GM06990 (cell line): ENCODE results near the gene UPB1.
"Not testable (repeated sequence)": the region's sequence is repeated elsewhere in the genome, so short reads cannot be mapped to it uniquely, and the experiment has no call there.

Experiments
- DNase-seq: peaks from one replicate; pipeline ENCODE4 v3.0.0-alpha.2; 2011; ENCODE audit not compliant: insufficient read length; ENCODE audit errors: extremely low read depth
- H3K27me3 ChIP-seq: replicated peaks from 2 replicates; pipeline ENCODE4 v1.6.0; 2011; ENCODE audit warnings: low read length; ENCODE audit not compliant: control insufficient read depth, insufficient read depth
- H3K36me3 ChIP-seq: 2 replicates; pipeline ENCODE4 v1.5.1; 2011; ENCODE audit warnings: low read length; ENCODE audit not compliant: control insufficient read depth, insufficient read depth
- H3K4me3 ChIP-seq: replicated peaks from 2 replicates; pipeline ENCODE4 v1.5.1; 2011; ENCODE audit warnings: low read depth, mild to moderate bottlenecking, control low read depth, low read length
- TF ChIP-seq, protein P1 (sequence below): IDR thresholded peaks from 2 replicates; pipeline ENCODE4 v1.5.1; 2011; ENCODE audit warnings: low read length, control low read depth, mild to moderate bottlenecking, inconsistent platforms; ENCODE audit not compliant: insufficient read depth, poor library complexity, severe bottlenecking

Gene UPB1

GRCh38 chr22:24523873-24524272 is 28.7 kb downstream of the UPB1 start:
- DNase-seq, result no peak
- TF ChIP-seq, protein P1, sequence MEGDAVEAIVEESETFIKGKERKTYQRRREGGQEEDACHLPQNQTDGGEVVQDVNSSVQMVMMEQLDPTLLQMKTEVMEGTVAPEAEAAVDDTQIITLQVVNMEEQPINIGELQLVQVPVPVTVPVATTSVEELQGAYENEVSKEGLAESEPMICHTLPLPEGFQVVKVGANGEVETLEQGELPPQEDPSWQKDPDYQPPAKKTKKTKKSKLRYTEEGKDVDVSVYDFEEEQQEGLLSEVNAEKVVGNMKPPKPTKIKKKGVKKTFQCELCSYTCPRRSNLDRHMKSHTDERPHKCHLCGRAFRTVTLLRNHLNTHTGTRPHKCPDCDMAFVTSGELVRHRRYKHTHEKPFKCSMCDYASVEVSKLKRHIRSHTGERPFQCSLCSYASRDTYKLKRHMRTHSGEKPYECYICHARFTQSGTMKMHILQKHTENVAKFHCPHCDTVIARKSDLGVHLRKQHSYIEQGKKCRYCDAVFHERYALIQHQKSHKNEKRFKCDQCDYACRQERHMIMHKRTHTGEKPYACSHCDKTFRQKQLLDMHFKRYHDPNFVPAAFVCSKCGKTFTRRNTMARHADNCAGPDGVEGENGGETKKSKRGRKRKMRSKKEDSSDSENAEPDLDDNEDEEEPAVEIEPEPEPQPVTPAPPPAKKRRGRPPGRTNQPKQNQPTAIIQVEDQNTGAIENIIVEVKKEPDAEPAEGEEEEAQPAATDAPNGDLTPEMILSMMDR, result no peak
- H3K27me3 ChIP-seq, result no peaks in the 10 kb centered on the region
- no peaks in the 10 kb centered on the region for H3K36me3 ChIP-seq
- no peak overlapping the region for H3K4me3 ChIP-seq

DNA sequence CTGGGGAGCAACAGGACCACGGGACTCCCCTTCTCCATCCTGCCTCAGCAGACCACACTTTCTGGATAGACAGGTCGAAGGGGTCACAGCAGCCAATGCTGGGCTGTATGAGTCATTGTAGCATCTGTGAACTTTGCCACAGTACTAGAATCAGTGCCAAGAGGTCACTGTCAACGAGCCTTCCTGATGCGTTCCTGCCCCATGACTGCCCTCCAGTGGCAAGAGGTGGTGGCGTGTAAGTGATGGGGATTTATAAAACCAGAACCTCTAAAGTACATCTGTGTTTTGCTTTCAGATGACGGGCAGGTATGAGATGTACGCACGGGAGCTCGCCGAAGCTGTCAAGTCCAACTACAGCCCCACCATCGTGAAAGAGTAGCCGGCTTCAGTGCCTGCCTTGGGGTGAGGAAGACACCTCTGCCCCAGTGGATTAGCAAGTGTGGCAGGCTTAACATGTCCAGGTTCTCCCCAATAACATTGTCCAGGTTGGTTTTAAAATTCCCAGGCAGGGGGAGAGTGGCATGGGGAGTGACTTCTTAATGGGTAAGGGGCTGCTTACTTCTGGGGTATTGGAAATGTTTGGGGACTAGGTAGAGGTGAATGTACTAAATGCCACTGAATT is 30.4 kb downstream of the UPB1 start:
- Histone ChIP-seq H3K27me3 (no peaks in the 10 kb centered on the region), H3K36me3 (no peaks in the 10 kb centered on the region), H3K4me3 (no peak overlapping the region)
- peak; percentile 72 for DNase-seq
- TF ChIP-seq, protein P1, result peak; percentile 90

- Histone ChIP-seq H3K4me3 (no peak overlapping the region), H3K36me3 (no peaks in the 10 kb centered on the region), H3K27me3 (no peaks in the 10 kb centered on the region)
- DNase-seq, result no peak
- TF ChIP-seq, protein P1, result no peak
Observed at GRCh38 chr22:24526191-24526590, 31.1 kb downstream of the UPB1 start.

GRCh38 chr22:24529898-24530297 is 34.8 kb downstream of the UPB1 start:
- TF ChIP-seq, protein P1, result no peak
- Histone ChIP-seq H3K36me3 (no peaks in the 10 kb centered on the region), H3K4me3 (no peak overlapping the region), H3K27me3 (no peaks in the 10 kb centered on the region)
- no peak for DNase-seq

DNA sequence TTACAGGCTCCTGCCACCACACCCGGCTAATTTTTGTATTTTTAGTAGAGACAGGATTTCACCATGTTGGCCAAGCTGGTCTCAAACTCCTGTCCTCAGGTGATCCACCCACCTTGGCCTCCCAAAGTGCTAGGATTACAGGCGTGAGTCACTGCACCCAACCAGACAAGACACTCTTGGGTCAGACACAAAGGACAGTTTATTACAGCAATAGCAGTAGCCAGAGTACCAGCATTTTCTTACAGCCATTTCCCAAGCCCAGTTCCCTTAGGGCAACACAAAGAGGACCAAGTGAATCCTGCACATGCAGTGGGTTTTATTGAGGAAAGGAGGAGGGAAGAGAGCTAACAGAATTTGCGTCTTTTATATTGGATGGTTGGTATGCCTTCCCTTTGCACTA is 35.8 kb downstream of the UPB1 start:
- not testable (repeated sequence) for H3K36me3 ChIP-seq, H3K27me3 ChIP-seq, H3K4me3 ChIP-seq, DNase-seq

- no peak for DNase-seq
- TF ChIP-seq, protein P1, result no peak
- H3K4me3 ChIP-seq, result no peak overlapping the region
- H3K36me3 ChIP-seq, result no peaks in the 10 kb centered on the region
- no peaks in the 10 kb centered on the region for H3K27me3 ChIP-seq
Observed at GRCh38 chr22:24532075-24532474, 36.9 kb downstream of the UPB1 start.
